Measurements from ENCODE around the gene RFC3.
"Not testable (repeated sequence)": the region's sequence is repeated elsewhere in the genome, so short reads cannot be mapped to it uniquely, and the experiment has no call there.

Gene RFC3

GRCh38 chr13:33817901-33818706 lies at the start of gene RFC3:
Gene RFC3 (plus strand): TSS chr13:33818149. CDS start chr13:33818179, 30 bp downstream.
- in situ Hi-C loops (cut with MboI; ENCODE audit: low sequenced_read_pairs), result no loop called here

- in situ Hi-C loops (cut with MboI; ENCODE audit: low sequenced_read_pairs), result no loop called here
Observed at GRCh38 chr13:33771296-33771695, 46.7 kb upstream of the RFC3 start.

GRCh38 chr13:33773790-33774462 lies 44.0 kb upstream of the RFC3 start:
- in situ Hi-C loops (cut with MboI; ENCODE audit: low sequenced_read_pairs), result no loop called here

- in situ Hi-C loops (cut with MboI; ENCODE audit: low sequenced_read_pairs), result no loop called here
Observed at GRCh38 chr13:33775339-33776108, 42.4 kb upstream of the RFC3 start.

GRCh38 chr13:33776239-33776881 lies 41.6 kb upstream of the RFC3 start:
- in situ Hi-C loops (cut with MboI; ENCODE audit: low sequenced_read_pairs), result no loop called here

GRCh38 chr13:33782631-33783030 lies 35.3 kb upstream of the RFC3 start:
- in situ Hi-C loops (cut with MboI; ENCODE audit: low sequenced_read_pairs), result no loop called here

- in situ Hi-C loops (cut with MboI; ENCODE audit: low sequenced_read_pairs), result not testable (repeated sequence)
Observed at GRCh38 chr13:33783212-33783611, 34.7 kb upstream of the RFC3 start.

GRCh38 chr13:33784738-33785137 lies 33.2 kb upstream of the RFC3 start:
- in situ Hi-C loops (cut with MboI; ENCODE audit: low sequenced_read_pairs), result no loop called here

GRCh38 chr13:33785384-33785783 lies 32.6 kb upstream of the RFC3 start:
- in situ Hi-C loops (cut with MboI; ENCODE audit: low sequenced_read_pairs), result no loop called here

- in situ Hi-C loops (cut with MboI; ENCODE audit: low sequenced_read_pairs), result no loop called here
Observed at GRCh38 chr13:33787051-33787591, 30.8 kb upstream of the RFC3 start.

- in situ Hi-C loops (cut with MboI; ENCODE audit: low sequenced_read_pairs), result no loop called here
Observed at GRCh38 chr13:33789066-33789606, 28.8 kb upstream of the RFC3 start.

- in situ Hi-C loops (cut with MboI; ENCODE audit: low sequenced_read_pairs), result no loop called here
Observed at GRCh38 chr13:33789739-33790138, 28.2 kb upstream of the RFC3 start.

GRCh38 chr13:33793726-33794125 lies 24.2 kb upstream of the RFC3 start:
- in situ Hi-C loops (cut with MboI; ENCODE audit: low sequenced_read_pairs), result no loop called here

- in situ Hi-C loops (cut with MboI; ENCODE audit: low sequenced_read_pairs), result no loop called here
Observed at GRCh38 chr13:33794576-33794975, 23.4 kb upstream of the RFC3 start.

- in situ Hi-C loops (cut with MboI; ENCODE audit: low sequenced_read_pairs), result no loop called here
Observed at GRCh38 chr13:33796095-33796494, 21.9 kb upstream of the RFC3 start.

GRCh38 chr13:33797622-33798021 lies 20.3 kb upstream of the RFC3 start:
- in situ Hi-C loops (cut with MboI; ENCODE audit: low sequenced_read_pairs), result no loop called here

GRCh38 chr13:33798023-33798422 lies 19.9 kb upstream of the RFC3 start:
- in situ Hi-C loops (cut with MboI; ENCODE audit: low sequenced_read_pairs), result no loop called here

GRCh38 chr13:33799950-33800592 lies 17.9 kb upstream of the RFC3 start:
- in situ Hi-C loops (cut with MboI; ENCODE audit: low sequenced_read_pairs), result no loop called here

- in situ Hi-C loops (cut with MboI; ENCODE audit: low sequenced_read_pairs), result no loop called here
Observed at GRCh38 chr13:33800646-33801186, 17.2 kb upstream of the RFC3 start.

All from HL-60/S4 treated with phorbol 12-myristate 13-acetate at 8.2 ng/mL for 4 days and 3 days (cell line).